ENCODE results near the gene ANKRD13B.

- TF ChIP-seq PPARA (CRISPR knock-in tag; IDR thresholded peaks at IDR 0.05; ENCODE audit: borderline replicate concordance) = no peak
- TF ChIP-seq CREB5 (CRISPR knock-in tag; IDR thresholded peaks at IDR 0.05; ENCODE audit: low read depth) = no peak
- TF ChIP-seq ZFP3 (CRISPR knock-in tag; IDR thresholded peaks at IDR 0.05) = no peak
- no peak for TF ChIP-seq ZNF8 (CRISPR knock-in tag; IDR thresholded peaks at IDR 0.05)
- no peak for TF ChIP-seq GLIS3 (CRISPR knock-in tag; IDR thresholded peaks at IDR 0.05)
- no peak for TF ChIP-seq PATZ1 (CRISPR knock-in tag; IDR thresholded peaks at IDR 0.05; ENCODE audit: borderline replicate concordance)
- TF ChIP-seq POU6F1 (CRISPR knock-in tag; IDR thresholded peaks at IDR 0.05; ENCODE audit: borderline replicate concordance, low read depth) = no peak
- TF ChIP-seq ESRRG (CRISPR knock-in tag; IDR thresholded peaks at IDR 0.05) = no peak
- no peak for TF ChIP-seq BACH2 (CRISPR knock-in tag; IDR thresholded peaks at IDR 0.05; ENCODE audit: borderline replicate concordance)
- TF ChIP-seq CSRNP3 (CRISPR knock-in tag; IDR thresholded peaks at IDR 0.05) = no peak
- no peak for TF ChIP-seq RARB (CRISPR knock-in tag; IDR thresholded peaks at IDR 0.05)
Measured at GRCh38 chr17:29585080-29585751, 7.7 kb upstream of the ANKRD13B start.

Data from SK-N-SH treated with all-trans-retinoic acid at 6 μM for 48 hours (cell line).